GM21528 (cell line): ENCODE results near the gene B4GALT2.

Experiments used
- ATAC-seq: cut with Tn5 transposase; IDR thresholded peaks from one replicate; pipeline ENCODE4 v1.9.1; 2021; ENCODE audit warnings: mild to moderate bottlenecking, moderate library complexity; ENCODE audit not compliant: unreplicated experiment, low FRiP score

Gene B4GALT2

DNA sequence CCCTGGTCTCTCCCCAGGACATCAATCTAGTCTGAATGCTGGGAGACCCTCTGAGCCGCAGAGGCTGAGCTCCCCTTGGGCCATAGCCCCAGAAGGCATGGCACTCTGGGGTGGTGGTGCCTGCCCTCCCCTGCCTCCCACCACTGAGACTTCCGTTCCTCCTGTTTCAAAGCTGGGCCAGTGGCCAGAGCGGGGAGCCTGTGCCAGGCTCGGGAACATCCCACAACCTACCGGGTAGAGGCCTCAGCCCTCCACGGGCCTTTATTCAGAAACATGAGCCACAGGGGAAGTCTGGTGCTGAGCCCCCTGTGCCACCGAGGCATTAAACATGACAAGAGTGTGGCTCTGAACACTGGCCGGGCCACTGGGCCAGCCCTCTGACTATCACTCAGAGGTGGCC, 20.4 kb downstream of the B4GALT2 start:
- no peak for ATAC-seq

DNA sequence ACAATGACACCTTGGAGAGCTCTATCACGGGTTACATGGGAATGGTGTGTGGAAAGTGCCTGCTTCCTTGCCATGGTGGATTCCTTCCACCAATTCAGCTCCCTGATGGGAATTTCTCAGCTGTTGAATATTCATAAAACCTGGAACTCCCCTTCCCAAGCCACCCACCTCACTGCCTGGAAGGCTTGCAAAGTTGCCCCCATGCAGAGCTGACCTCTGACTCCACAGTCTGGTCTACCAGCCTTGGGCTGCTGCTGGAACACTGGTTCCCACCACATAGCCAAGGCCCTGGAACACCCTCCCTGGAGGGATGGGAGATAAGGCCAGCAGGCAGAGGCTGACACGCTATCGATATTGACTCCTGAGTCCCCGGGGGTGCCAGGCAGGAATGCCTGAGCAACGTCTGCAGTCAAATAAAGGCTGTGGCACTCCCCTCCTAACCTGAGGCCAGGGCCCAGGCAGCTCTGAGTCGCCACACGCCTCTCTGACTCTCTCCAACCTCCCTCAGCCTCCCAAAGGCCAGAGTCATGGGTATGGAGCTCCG, 21.2 kb downstream of the B4GALT2 start:
- no peak for ATAC-seq

- no peak for ATAC-seq
Measured at GRCh38 chr1:44002165-44002564, 23.2 kb downstream of the B4GALT2 start.

GRCh38 chr1:44002606-44003157, 23.7 kb downstream of the B4GALT2 start:
- ATAC-seq: no peak

- ATAC-seq: no peak
Measured at GRCh38 chr1:44008259-44008658, 29.2 kb downstream of the B4GALT2 start.

DNA sequence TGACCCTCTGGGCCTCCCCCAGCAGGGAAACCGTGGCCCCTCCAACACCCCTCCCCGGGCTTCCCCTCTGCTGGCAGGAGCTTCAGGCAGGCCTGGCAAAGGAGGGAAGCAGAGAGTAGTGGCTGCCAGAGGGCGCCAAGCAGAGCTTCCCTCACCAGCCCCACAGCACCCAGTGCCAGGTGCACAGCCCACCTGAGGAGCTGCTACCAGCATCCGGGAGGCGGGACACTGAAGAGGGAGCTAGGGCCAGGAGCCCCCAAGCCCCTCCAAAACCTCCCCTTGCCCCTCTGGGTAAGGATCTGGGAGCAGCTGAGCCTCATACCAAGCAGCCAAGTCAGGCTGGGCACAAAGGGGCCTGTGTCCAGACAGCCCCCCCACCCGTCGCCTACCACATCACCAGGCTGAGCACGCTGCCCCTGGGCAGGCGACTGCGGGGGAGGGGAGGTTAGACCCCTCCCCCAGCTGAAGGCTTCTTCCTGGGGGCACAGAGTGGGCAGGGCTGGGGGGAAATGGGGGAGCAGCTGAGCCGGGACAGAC, 32.0 kb downstream of the B4GALT2 start:
- ATAC-seq: no peak

DNA sequence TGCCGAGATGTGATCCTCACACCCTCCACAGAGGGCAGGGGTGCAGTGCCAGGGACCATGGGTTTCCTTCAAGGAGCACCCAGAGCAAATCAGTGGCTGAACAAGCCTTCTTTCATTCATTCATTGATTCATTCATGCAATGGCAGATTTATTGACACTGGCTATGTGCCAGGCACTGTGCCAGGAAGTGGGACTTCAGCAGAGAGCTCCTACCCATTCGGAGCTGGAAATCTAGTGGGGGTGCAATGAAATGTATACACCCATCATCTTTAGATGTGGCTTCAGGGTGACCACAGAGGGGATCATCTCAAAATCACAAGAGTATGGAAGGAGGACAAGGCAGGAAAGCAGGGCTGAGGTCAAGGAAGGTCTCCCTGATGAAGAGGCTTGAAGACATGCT, 33.4 kb downstream of the B4GALT2 start:
- ATAC-seq: no peak

GRCh38 chr1:44012941-44013609, 34.1 kb downstream of the B4GALT2 start:
- ATAC-seq: no peak

DNA sequence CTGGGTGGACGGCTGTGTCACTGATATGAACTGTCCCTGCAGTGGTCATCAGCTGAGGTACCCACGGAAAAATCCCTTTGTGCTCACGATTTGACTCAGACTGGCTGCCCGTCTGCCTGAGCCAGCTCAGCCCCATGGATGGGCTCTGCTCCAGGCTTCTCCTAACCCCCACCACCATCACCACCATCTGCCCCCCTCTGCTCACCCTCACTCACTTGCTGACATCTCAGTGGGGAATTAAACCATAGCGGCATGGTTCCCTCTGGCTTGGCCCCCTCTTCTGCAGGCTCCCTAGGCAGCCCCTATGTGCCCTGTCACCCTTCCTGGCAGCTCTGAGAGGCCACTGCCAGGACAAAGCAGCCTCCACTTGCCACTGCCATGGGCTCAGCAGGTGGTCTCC, 34.9 kb downstream of the B4GALT2 start:
- no peak for ATAC-seq

- no peak for ATAC-seq
Measured at GRCh38 chr1:44014365-44015104, 35.5 kb downstream of the B4GALT2 start.

GRCh38 chr1:44015206-44015605, 36.2 kb downstream of the B4GALT2 start:
- no peak for ATAC-seq

- ATAC-seq: no peak
Measured at GRCh38 chr1:44016041-44016889, 37.3 kb downstream of the B4GALT2 start.

- no peak for ATAC-seq
Measured at GRCh38 chr1:44016890-44017400, 37.9 kb downstream of the B4GALT2 start.

DNA sequence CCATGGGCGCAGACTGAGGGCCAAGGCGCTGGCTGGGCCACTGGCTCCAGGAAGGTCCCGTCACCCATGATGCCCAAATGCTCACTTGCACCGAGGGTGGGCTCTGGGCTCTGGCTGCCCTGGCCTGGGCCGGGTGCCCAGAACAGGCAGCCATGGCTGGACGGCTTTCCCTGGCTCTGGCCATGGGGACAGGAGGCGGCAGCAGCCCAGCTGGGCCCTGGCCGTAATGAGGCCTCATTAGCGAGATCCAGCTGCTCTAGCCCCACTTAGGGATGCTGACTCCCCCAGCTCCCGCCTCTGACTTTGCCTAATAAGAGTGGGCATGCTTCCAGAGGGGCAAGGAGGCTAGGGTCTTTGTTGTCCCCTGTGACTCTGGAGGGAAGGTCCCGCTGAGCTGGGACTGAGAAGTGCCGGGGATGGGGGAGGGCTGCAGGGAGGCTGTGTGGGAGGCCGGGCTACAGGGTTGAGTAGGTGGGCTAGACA, 40.5 kb downstream of the B4GALT2 start:
- ATAC-seq: no peak

GRCh38 chr1:44020464-44020863, 41.5 kb downstream of the B4GALT2 start:
- ATAC-seq: no peak

DNA sequence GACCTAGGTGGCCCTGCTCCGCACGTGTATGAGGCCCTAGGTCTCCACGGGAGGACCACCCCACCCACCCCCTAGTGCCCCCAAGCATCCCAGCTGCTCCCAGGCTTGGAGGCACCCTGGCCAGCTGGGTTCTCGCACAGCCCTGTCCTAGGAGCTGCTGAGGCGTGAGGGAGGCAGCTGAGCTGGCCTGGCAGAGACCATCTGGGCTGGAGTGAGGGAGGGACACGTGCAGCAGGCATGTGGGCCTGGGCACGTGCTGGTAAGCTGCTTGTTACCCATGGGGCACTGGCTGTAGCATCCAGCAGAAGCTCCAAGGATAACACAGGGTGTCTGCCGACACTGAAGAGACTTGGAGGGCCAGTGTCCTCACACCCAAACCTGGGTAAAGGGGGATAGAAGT, 42.1 kb downstream of the B4GALT2 start:
- no peak for ATAC-seq

- no peak for ATAC-seq
Measured at GRCh38 chr1:44021581-44022321, 42.7 kb downstream of the B4GALT2 start.

GRCh38 chr1:44024031-44024902, 45.3 kb downstream of the B4GALT2 start:
- ATAC-seq: no peak
